NCI-H2196 treated with DMSO at 0.1 percent for 48 hours (cell line): ENCODE data around the gene PSMB10.
"Not testable (repeated sequence)": the region's sequence is repeated elsewhere in the genome, so short reads cannot be mapped to it uniquely, and the experiment has no call there.

Experiments used
- DNase-seq: peaks from one replicate; lab custom pipeline; 2025; ENCODE audit not compliant: unreplicated experiment; lab: John Stamatoyannopoulos, UW

PSMB10 gene

GRCh38 chr16:67927131-67927941 is 9.3 kb downstream of the PSMB10 start:
- DNase-seq = no peak

DNA sequence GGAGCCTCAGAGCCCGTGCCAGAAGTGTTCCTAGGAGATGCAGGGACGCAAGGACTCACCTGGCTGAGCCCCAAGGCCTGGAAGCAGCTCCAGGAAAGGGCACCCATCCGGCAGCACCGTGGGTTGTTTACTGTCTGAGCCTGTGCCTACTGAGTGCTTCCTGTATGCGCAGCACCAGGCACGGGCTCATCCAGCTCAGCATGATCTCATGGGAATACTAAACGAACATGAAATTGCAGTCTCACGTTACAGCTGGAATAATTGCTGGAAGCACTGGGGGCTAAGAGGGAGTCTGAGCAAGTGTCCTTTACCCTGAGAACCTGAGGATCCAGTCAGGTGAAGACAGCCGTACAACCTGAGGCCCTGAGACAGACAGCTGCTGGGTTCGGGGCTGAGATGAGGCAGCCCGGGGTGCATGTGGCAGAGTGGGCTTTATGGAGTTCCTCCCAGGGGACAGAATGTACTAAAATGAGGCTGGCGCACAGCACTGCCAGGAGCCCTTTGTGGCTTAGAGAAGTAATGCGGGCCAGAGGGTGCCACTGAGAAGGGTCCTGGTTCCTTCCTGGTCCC is 10.4 kb downstream of the PSMB10 start:
- DNase-seq = peak; percentile 55

DNA sequence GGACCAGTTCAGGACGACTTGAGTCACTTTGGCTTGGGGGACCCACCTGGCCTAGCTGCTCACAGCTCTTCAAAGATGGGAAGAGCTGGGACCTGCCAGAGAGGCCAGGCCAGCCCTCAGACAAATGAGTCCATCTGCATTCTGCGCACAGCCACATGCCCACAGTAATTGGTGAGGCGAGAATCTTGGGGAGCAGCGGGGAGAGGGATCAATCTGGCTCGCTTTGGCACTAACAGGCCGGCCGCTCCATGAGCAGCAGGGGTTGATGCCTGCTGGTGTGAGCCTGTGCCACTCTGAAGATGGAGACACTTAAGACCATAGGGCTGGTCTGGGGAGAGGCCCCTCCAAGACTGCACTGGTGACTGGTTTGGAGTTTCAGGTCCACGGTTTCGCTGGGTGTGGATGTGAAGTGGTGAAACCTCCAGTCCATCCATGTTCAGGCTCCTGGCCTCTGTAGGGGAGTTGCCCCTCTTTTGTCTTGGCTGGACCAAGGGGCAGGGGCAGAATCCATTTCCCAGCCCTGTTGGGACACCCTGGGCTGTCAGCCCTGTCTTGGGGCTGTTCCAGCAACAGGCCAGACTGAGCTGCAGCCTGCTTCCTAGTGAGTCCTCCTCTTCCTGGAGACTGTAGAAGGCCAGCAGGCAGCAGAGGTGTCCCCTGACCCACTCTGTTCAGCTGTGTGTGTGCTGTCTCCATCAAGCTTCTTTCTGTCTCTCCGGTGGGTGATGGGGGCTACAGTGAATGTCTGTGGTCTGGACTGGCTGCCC is 12.3 kb downstream of the PSMB10 start:
- no peak for DNase-seq

DNA sequence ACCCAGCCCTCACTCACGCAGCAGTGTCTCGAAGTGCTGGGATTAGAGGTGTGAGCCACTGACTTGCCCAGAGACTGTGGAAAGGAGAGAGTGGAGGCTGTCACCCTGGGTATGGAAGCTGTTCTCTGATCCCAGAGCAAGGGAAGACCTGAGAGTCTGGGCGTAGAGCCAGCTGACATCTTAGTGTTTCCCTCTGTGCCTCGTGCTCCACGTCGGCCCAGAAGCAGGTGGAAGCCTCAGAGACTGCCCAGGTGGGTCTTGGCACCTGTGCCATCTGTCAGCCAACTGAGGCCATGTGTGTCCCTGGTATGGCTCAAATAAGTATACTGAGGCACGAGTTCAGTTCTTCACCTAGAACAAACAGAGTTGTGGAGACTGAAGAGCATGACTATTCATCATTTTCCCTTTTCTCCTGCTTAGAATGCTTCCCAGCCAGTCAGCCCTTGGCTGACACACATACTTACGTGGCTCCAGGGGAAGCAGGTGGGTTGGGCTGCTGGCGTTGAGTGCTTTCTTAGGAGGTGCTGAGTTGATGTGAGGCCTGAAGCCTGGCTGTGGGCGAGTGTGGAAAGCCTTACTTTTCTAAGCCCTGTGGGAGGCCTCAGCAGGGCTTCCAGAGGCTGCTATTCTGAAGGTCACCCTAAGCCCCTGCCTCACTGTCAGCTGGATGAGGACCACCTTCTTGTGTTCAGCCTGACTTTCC is 13.1 kb downstream of the PSMB10 start:
- DNase-seq = peak; percentile 45

GRCh38 chr16:67922740-67923139 is 13.9 kb downstream of the PSMB10 start:
- peak; percentile 60 for DNase-seq

- no peak for DNase-seq
Measured at GRCh38 chr16:67922221-67922620, 14.4 kb downstream of the PSMB10 start.

DNA sequence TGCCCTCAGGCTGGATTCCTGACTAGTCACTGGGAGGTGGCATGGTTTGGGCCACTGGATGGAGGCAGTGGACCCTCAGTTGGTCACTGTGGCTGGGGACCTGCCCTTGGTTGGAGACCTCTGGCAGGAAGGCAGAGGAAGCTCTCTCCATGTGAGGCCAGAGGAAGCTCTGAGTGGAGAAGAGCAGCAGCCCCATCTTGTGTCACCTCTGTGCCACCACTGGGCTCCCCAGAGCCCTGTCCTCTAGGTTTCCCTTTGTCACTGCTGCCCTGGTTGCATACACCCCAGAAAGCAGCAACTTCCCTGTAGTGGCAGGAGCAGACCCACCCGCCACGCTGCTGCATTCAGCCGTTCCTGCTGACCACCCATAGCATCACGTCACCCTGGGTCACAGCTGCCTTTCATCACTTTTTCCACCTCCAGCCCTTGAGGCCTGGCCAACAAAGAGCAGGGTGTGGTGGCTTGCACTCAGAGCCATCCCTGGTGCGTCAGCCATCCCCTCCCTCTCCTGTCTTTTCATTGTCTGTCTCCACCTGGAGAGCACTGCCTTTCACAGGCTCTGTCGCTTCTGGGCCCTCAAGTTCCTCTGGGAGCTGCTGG is 16.9 kb downstream of the PSMB10 start:
- DNase-seq = no peak

DNA sequence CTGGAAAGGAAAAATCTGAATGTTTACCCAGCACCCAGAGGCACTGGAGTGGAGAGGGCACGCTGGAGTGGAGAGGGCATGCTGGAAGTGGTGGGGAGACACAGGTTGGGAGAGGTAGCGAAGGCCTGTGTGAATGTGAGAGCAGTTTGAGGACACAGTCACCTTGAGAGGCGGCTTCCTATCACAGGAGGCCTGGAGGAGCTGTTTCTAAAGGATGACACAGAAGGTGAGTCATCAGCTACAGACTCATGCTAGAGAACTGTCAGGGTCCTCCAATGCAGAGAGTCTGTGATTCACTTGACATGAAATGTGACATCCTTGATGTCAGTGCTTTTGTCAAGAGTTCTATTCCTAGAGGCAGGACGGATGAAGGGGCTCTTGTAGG is 18.8 kb downstream of the PSMB10 start:
- DNase-seq = no peak

- DNase-seq = no peak
Measured at GRCh38 chr16:67917140-67917851, 19.4 kb downstream of the PSMB10 start.

DNA sequence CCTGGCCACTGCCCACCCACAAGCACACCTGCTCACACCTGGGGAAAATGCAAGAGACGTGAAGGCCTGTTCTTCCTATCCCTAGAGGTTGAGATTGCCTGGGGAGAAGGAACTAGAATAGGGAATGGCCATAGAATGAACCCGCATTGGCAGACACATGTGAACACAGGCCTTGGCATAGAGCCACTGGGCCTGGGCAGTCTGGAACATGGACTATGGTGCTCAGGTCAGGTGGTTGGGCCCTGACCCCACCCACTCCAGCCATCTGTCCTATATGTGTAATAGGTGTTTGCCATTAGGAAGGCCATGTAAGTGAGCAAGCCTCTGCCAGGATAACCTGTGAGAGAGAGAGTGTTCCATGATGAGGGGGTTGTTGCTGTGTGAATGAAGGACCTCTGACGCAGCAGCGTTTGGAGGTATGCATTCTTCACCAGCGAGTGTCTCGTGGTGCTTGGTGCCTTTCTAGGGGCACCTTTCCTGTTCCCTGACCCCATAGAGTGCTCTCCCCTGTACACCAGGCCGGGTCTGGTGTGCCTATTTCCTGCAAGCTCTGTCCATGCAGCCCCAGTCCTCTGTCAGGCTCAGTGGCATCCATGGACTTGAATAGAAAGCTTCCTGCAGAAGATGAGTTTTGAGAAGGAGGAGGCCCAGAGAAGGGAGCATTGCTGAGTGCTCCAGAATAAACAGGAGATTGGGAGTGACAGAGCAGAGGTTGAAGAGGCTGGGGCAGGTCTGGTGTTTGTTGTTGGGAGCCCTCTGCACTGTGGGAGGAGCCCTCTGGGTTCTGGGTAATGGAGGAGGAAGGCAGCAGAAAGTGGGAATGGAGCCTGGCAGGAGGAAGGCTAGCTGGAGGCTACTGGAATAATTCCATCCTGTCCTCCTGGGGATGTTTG is 20.6 kb downstream of the PSMB10 start:
- no peak for DNase-seq

GRCh38 chr16:67915496-67915769 is 21.2 kb downstream of the PSMB10 start:
- DNase-seq = not testable (repeated sequence)

DNA sequence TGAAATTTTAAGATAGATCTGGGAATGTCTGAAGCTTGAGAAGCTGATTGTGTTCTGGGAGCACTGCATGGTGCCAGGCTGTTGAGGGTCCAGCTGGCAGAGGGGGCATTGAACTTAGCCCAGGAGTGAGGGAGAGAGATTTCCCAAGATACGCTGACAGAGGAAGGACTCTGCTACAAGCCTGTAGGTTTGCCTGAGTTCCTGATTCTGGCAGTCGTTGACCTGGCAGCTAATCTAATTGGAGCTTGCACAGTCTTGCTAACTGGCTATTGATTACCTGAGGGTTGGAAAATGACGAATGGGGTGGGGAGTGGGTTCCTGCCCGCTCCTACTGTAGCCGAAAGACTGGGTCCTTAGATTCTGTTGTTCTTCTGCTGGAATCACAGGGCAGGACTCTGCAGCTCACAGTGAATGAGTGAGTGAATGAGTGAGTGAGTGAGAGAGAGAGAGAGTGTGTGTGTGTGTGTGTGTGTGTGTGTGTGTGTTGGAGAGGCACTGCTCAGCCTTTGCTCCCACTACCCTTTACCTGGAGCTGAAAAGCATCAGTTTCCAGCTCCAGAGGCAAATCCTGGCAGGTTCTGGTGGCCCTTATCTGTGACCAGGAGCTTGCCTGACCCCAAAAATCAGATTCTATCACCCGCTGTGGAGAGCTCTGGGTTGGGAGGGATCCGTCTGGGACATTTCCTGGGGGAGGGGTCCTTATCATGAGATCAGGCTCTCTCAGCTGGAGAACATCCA is 21.7 kb downstream of the PSMB10 start:
- DNase-seq = no peak

DNA sequence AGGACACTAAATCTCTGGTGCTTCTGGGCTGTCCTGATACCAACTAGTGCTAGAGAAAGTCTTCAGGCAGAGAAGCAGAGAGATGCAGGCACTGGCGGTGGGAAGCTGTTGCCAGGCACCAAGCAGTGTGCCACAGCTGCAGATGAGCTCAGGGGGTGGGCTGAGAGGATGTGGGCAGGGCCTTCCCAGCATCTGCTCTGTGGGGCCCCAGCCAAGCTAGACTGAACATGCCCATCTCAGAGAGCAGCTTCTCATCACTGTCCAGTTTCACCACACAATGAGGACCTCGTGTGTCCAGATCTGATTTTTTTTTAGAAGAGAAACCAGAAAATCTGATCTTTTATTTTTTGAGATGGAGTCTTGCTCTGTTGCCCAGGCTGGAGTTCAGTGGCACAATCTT is 26.5 kb downstream of the PSMB10 start:
- DNase-seq = peak; percentile 17

DNA sequence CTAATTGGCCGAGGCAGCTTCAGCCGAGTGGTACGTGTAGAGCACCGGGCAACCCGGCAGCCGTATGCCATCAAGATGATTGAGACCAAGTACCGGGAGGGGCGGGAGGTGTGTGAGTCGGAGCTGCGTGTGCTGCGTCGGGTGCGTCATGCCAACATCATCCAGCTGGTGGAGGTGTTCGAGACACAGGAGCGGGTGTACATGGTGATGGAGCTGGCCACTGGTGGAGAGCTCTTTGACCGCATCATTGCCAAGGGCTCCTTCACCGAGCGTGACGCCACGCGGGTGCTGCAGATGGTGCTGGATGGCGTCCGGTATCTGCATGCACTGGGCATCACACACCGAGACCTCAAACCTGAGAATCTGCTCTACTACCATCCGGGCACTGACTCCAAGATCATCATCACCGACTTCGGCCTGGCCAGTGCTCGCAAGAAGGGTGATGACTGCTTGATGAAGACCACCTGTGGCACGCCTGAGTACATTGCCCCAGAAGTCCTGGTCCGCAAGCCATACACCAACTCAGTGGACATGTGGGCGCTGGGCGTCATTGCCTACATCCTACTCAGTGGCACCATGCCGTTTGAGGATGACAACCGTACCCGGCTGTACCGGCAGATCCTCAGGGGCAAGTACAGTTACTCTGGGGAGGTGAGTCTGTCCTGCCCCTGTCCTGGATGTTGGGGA is 27.5 kb downstream of the PSMB10 start:
- DNase-seq = no peak

- DNase-seq = no peak
Measured at GRCh38 chr16:67907397-67908180, 29.1 kb downstream of the PSMB10 start.

- no peak for DNase-seq
Measured at GRCh38 chr16:67902831-67903230, 33.8 kb downstream of the PSMB10 start.

- DNase-seq = no peak
Measured at GRCh38 chr16:67901734-67902133, 34.9 kb downstream of the PSMB10 start.

GRCh38 chr16:67897231-67897630 is 39.4 kb downstream of the PSMB10 start:
- no peak for DNase-seq
